MCF 10A (cell line): Measurements from ENCODE around the gene VAX1. TPM values are rescaled to one million over a fixed set of nuclear protein-coding genes. Genes with fewer than 3 reads are reported as not detected.
"Not testable (repeated sequence)": the region's sequence is repeated elsewhere in the genome, so short reads cannot be mapped to it uniquely, and the experiment has no call there.

ENCODE experiments used
- BruUV-seq: library from RNA; stranded (reverse); fragments of 400-500 nt; replicated peaks from 2 replicates; lab custom pipeline; 2021; lab: Mats Ljungman, UMichigan
- CTCF ChIA-PET: fragments of 300-600 bp; sonication (Branson Sonifier 250); formaldehyde crosslinking; extraction: SDS; loops from one replicate; lab custom pipeline; 2021; ENCODE audit warnings: antibody characterized with exemption, inconsistent platforms; lab: Yijun Ruan, JAX
- POLR2A ChIA-PET: fragments of 300-600, 350-650 bp; sonication (Branson Sonifier 250); formaldehyde crosslinking; extraction: SDS; loops from one replicate; lab custom pipeline; 2020; ENCODE audit warnings: antibody characterized with exemption, inconsistent platforms; lab: Yijun Ruan, JAX
- DNase-seq: peaks from one replicate; pipeline ENCODE4 v3.0.0-alpha.2; 2018; ENCODE audit not compliant: unreplicated experiment
- H3K27ac Mint-ChIP-seq: one replicate; pipeline ENCODE4 v1.8.0; 2022; ENCODE audit warnings: mild to moderate bottlenecking, low read depth, mixed read lengths; ENCODE audit not compliant: unreplicated experiment
- H3K27me3 Mint-ChIP-seq: one replicate; pipeline ENCODE4 v1.8.0; 2022; ENCODE audit warnings: mixed read lengths; ENCODE audit not compliant: insufficient read depth, unreplicated experiment
- H3K36me3 Mint-ChIP-seq: one replicate; pipeline ENCODE4 v1.8.0; 2022; ENCODE audit warnings: mild to moderate bottlenecking, moderate library complexity, mixed read lengths; ENCODE audit not compliant: insufficient read depth, unreplicated experiment
- H3K4me1 Mint-ChIP-seq: one replicate; pipeline ENCODE4 v1.8.0; 2022; ENCODE audit warnings: mixed read lengths; ENCODE audit not compliant: insufficient read depth, unreplicated experiment
- H3K4me3 Mint-ChIP-seq: one replicate; pipeline ENCODE4 v1.8.0; 2022; ENCODE audit warnings: mild to moderate bottlenecking, moderate library complexity, mixed read lengths; ENCODE audit not compliant: unreplicated experiment
- H3K9me3 Mint-ChIP-seq: one replicate; pipeline ENCODE4 v1.8.0; 2022; ENCODE audit warnings: mixed read lengths; ENCODE audit not compliant: unreplicated experiment
- CTCF ChIP-seq: fragments of 200-600 bp; IDR thresholded peaks from one replicate; pipeline ENCODE4 v1.8.0; 2022; ENCODE audit warnings: antibody characterized with exemption, mild to moderate bottlenecking; ENCODE audit not compliant: unreplicated experiment
- intact Hi-C: fragments of 100-400 bp; cut with micrococcal nuclease; formaldehyde crosslinking; loops from 2 replicates; pipeline ENCODE4 v1.14.1; 2022
- microRNA-seq: library from miRNA; unstranded; fragments of <30 nt; microRNA quantifications from one replicate; pipeline ENCODE4 v1.2.0, GENCODE V29; 2022
- total RNA-seq: library from RNA; stranded (reverse); gene quantifications from 2 replicates; pipeline ENCODE4 v1.2.3, GENCODE V29; 2022

Gene VAX1
- total RNA-seq, 1 experiment from 2014 or later = not detected

- Mint-ChIP-seq H3K27me3 (no peaks in the 10 kb centered on the region), H3K4me1 (peaks cover 10% of the 10 kb centered on the region), H3K4me3 (no peak overlapping the region), H3K27ac (peak overlapping the region; percentile 88), H3K36me3 (peaks cover 6% of the 10 kb centered on the region), H3K9me3 (peaks cover 5% of the 10 kb centered on the region)
- BruUV-seq = no TSS peak
- no peak for TF ChIP-seq CTCF
- intact Hi-C loops = no loop called here
- POLR2A ChIA-PET = interaction anchor here (0.7 to 1.1 kb wide), 2 partner anchors 198 to 428 kb away, joined by 5 to 6 read pairs; no protein-coding TSS in a partner anchor
- CTCF ChIA-PET = no interaction called here
- no peak for DNase-seq
These were observed 51.5 kb downstream of the VAX1 start for GRCh38 chr10:117086546-117086945.

GRCh38 chr10:117084421-117085246 lies 53.4 kb downstream of the VAX1 start:
- H3K36me3 Mint-ChIP-seq, DNase-seq: not testable (repeated sequence)

More at GRCh38 chr10:117084421-117085246, 53.4 kb downstream of the VAX1 start:
- intact Hi-C loops, BruUV-seq, H3K27me3 Mint-ChIP-seq, H3K9me3 Mint-ChIP-seq, CTCF ChIA-PET, H3K27ac Mint-ChIP-seq, H3K4me3 Mint-ChIP-seq: not testable (repeated sequence)
- POLR2A ChIA-PET = interaction anchor here (0.6 kb wide), 1 partner anchor 149 kb away, joined by 3 read pairs; no protein-coding TSS in a partner anchor
- H3K4me1 Mint-ChIP-seq = peaks cover 10% of the 10 kb centered on the region

Small RNA genes within 50 kb of the gene (microRNA-seq; reads per million reads assigned to microRNA genes)
- gene MIR3663 = 0.93 reads per million

Other genes with a start within 250 kb of the VAX1 start
- gene SHTN1, start 133.1 kb downstream of the VAX1 start, total RNA-seq = 39.2 and 49.5 TPM in 2 replicates
- not detected in 2 replicates for gene KCNK18, start 59.2 kb upstream of the VAX1 start, total RNA-seq
- gene SLC18A2, start 102.8 kb upstream of the VAX1 start, total RNA-seq = not detected in 2 replicates
- gene PDZD8, start 237.2 kb upstream of the VAX1 start, total RNA-seq = 43.0 and 43.3 TPM in 2 replicates